ENCODE measurements around the gene PAMR1. TPM values are rescaled to one million over a fixed set of nuclear protein-coding genes. Genes with fewer than 3 reads are reported as not detected.
A peak's percentile ranks its signal among the peaks of the same experiment; 100 is the strongest.

PAMR1 gene
- total RNA-seq, 1 donor from 2014 or later: 5.3 TPM

DNA sequence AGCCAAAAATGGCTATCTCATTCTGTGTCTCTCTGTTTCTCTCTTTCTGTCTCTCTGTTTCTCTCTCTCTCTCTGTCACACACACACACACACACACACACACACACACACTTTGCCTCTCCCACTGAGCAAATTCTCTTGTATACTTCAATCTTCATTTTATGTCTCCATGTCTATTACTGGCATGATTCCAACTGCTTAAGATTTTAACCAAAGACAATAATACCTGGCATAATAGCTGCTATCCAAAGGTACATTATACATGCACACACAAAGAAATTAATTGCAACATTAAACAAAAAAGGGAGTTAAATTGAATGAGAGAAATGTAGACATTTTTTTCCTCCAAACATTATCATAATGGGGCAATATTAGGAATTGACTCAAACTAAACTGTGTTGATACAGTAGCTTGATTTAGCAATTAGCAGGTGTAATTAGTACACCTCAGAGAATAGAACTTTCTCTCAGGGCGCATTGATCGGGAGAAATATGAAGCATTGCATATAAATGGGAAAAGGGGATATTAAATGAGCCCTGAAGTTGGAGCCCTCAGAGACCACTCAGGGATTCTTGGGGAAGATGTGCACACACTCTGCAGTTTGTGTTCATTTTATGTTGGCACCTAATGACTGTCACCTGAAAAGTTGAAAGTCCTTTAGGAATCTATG, 88.7 kb downstream of the PAMR1 start:
- DNase-seq (ENCODE audit: low read depth) (no peak), FAIRE-seq (no peak)
- Histone ChIP-seq H3K4me3 (ENCODE audit: low read depth, low read length) (no peak overlapping the region), H3K27me3 (ENCODE audit: control insufficient read depth, insufficient read depth, low read length) (no peaks in the 10 kb centered on the region), H3K36me3 (ENCODE audit: control insufficient read depth, insufficient read depth, low read length) (no peaks in the 10 kb centered on the region)
- TF ChIP-seq, protein P1, sequence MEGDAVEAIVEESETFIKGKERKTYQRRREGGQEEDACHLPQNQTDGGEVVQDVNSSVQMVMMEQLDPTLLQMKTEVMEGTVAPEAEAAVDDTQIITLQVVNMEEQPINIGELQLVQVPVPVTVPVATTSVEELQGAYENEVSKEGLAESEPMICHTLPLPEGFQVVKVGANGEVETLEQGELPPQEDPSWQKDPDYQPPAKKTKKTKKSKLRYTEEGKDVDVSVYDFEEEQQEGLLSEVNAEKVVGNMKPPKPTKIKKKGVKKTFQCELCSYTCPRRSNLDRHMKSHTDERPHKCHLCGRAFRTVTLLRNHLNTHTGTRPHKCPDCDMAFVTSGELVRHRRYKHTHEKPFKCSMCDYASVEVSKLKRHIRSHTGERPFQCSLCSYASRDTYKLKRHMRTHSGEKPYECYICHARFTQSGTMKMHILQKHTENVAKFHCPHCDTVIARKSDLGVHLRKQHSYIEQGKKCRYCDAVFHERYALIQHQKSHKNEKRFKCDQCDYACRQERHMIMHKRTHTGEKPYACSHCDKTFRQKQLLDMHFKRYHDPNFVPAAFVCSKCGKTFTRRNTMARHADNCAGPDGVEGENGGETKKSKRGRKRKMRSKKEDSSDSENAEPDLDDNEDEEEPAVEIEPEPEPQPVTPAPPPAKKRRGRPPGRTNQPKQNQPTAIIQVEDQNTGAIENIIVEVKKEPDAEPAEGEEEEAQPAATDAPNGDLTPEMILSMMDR (IDR thresholded peaks at IDR 0.05; ENCODE audit: insufficient read depth, low read length, severe bottlenecking): no peak

DNA sequence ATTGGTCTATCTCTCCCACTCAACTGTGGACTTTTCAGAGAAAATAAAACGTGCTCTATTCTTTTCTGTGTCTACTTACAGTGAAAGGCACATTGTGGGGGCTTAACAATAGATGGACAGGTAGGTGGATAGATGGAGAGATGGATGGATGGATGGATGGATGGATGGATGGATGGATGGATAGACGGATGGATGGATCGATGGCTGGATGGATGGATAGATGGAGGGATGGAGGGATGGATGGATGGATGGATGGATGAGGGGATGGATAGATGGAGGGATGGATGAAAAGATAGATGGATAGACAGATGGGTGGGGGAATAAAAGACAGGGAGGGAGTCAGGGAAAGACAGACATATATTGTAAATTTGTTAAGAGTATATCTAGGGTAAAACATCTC, 91.8 kb downstream of the PAMR1 start:
- FAIRE-seq: no peak
- no peak for DNase-seq (ENCODE audit: low read depth)
- no peak overlapping the region for H3K4me3 ChIP-seq (ENCODE audit: low read depth, low read length)
- no peaks in the 10 kb centered on the region for H3K36me3 ChIP-seq (ENCODE audit: control insufficient read depth, insufficient read depth, low read length)
- TF ChIP-seq, protein P1 (IDR thresholded peaks at IDR 0.05; ENCODE audit: insufficient read depth, low read length, severe bottlenecking): no peak
- H3K27me3 ChIP-seq (ENCODE audit: control insufficient read depth, insufficient read depth, low read length): peaks cover 6% of the 10 kb centered on the region

DNA sequence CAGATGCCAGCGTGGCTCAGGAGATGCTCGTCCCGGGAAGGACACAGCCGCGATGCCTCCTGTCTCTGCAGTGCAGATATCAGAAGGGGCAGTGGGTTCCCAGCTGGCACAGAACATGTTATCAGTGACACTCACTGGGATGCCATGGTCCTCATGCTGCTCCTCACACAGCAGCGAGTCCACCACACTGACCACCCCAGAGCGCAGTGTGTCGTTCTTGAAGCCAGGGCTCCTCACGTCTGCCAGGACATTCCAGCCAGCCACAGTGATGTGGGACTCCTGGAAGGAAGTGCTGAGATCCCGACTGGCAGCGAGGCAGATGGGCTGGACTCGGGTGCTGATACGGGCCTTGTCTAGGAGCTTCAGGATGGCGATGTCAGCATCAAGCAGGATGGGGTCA, 93.0 kb downstream of the PAMR1 start:
- TF ChIP-seq, protein P1 (IDR thresholded peaks at IDR 0.05; ENCODE audit: insufficient read depth, low read length, severe bottlenecking): no peak
- Histone ChIP-seq H3K4me3 (ENCODE audit: low read depth, low read length) (no peak overlapping the region), H3K36me3 (ENCODE audit: control insufficient read depth, insufficient read depth, low read length) (no peaks in the 10 kb centered on the region), H3K27me3 (ENCODE audit: control insufficient read depth, insufficient read depth, low read length) (peaks cover 8% of the 10 kb centered on the region)
- peak; percentile 32 for FAIRE-seq
- no peak for DNase-seq (ENCODE audit: low read depth)

DNA sequence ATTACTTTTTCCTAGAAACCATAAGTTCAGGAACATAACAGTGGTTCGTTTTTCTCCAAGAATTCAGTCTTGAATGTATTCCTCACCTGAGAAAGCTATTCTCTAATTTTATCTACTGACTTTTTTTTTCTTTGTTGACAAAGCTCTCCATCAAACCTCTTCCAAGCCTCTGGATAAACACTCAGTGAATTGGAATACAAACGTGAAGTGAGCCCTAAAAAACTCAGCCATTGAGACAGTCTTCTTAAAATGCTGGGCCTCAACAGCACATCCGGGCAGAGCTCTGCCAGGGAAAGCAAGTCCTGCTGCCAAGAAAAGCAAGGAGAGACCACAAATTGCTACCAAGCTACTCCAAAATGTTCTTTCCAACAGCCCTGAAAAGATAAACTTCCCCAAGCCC, 98.3 kb downstream of the PAMR1 start:
- peaks cover 18% of the 10 kb centered on the region for H3K27me3 ChIP-seq (ENCODE audit: control insufficient read depth, insufficient read depth, low read length)
- TF ChIP-seq, protein P1 (IDR thresholded peaks at IDR 0.05; ENCODE audit: insufficient read depth, low read length, severe bottlenecking): no peak
- FAIRE-seq: no peak
- H3K36me3 ChIP-seq (ENCODE audit: control insufficient read depth, insufficient read depth, low read length): no peaks in the 10 kb centered on the region
- no peak for DNase-seq (ENCODE audit: low read depth)
- H3K4me3 ChIP-seq (ENCODE audit: low read depth, low read length): no peak overlapping the region

DNA sequence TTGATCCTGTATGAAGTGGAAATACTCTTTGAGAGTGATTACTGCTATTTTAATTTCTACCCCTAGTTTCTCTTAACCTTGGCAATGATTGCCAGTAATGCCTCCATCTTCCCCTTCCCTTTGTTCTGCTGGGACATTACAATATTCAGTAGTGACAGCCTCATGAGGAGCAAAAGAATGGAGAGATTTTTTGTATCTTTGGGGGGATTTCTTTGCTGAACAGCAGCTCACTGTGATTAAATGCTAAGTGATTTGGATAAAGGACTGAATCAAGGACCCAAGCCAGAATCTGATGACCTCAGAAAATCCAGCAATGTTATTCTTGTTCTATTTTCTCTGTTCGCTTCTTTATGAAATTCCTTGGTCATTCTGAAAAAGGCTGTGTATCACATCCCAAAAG, 99.1 kb downstream of the PAMR1 start:
- Histone ChIP-seq H3K27me3 (ENCODE audit: control insufficient read depth, insufficient read depth, low read length) (peaks cover 24% of the 10 kb centered on the region), H3K4me3 (ENCODE audit: low read depth, low read length) (no peak overlapping the region), H3K36me3 (ENCODE audit: control insufficient read depth, insufficient read depth, low read length) (no peaks in the 10 kb centered on the region)
- no peak for FAIRE-seq
- DNase-seq (ENCODE audit: low read depth): no peak
- TF ChIP-seq, protein P1 (IDR thresholded peaks at IDR 0.05; ENCODE audit: insufficient read depth, low read length, severe bottlenecking): no peak

Measured in bronchial epithelial cell (primary cell).